K562 (cell line): ENCODE results near the gene ANO3. TPM values are rescaled to one million over a fixed set of nuclear protein-coding genes. Genes with fewer than 3 reads are reported as not detected.

Experiments used
- ATAC-seq: fragments of 200-7000 bp; cut with Tn5 transposase; 3 replicates; pipeline ENCODE4 v1.9.1; 2020; ENCODE audit warnings: moderate library complexity
- BruUV-seq: library from RNA; stranded (reverse); fragments of 400-500 nt; replicated peaks from 2 replicates; lab custom pipeline; 2021; lab: Mats Ljungman, UMichigan
- CTCF ChIA-PET: fragments of 300-600 bp; formaldehyde crosslinking; extraction: SDS; loops from one replicate; lab custom pipeline; 2021; ENCODE audit warnings: low intra/inter-chr PET ratio; lab: Yijun Ruan, JAX
- POLR2A ChIA-PET: fragments of 300-600, 350-650 bp; sonication (Branson Sonifier 250); formaldehyde crosslinking; extraction: SDS; loops from one replicate; lab custom pipeline; 2021; ENCODE audit warnings: antibody characterized with exemption, inconsistent platforms; lab: Yijun Ruan, JAX
- DNase-seq, 4 experiments: peaks; one replicate each; pipeline versions ENCODE4 v3.0.0 to v3.0.0-alpha.2; 2011 to 2018; ENCODE audit warnings: low spot score in 3 of 4, mixed read lengths in 3 of 4; ENCODE audit errors: extremely low read depth in 1 of 4
- FAIRE-seq: peaks from 2 replicates; lab custom pipeline; 2011; peaks lifted over from hg19 to GRCh38; lab: Jason Lieb, UNC
- H2AFZ ChIP-seq: 2 replicates; pipeline ENCODE4 v1.6.0; 2011; ENCODE audit warnings: low read depth, low read length, control low read depth, inconsistent platforms
- H3K27ac ChIP-seq: fragments of 200-600 bp; 3 replicates; pipeline ENCODE4 v1.8.0; 2011; ENCODE audit warnings: low read depth, mild to moderate bottlenecking, control low read depth, inconsistent platforms, low read length, moderate library complexity, mixed read lengths; ENCODE audit errors: extremely low read depth
- H3K27me3 ChIP-seq, 2 experiments: fragments of 300-600 bp in 1 of 2; 2 replicates in 1 of 2; 3 replicates in 1 of 2; pipeline versions ENCODE4 v1.6.0 to v1.8.0; 2011; ENCODE audit warnings: inconsistent platforms in 2 of 2, low read length in 2 of 2, mild to moderate bottlenecking in 1 of 2, mixed read lengths in 1 of 2, moderate library complexity in 1 of 2; ENCODE audit not compliant: control insufficient read depth in 2 of 2, insufficient read depth in 2 of 2
- H3K36me3 ChIP-seq: fragments of 300-600 bp; 3 replicates; pipeline ENCODE4 v1.8.0; 2011; ENCODE audit warnings: mild to moderate bottlenecking, low read length, inconsistent platforms; ENCODE audit not compliant: control insufficient read depth, insufficient read depth
- H3K4me1 ChIP-seq, 2 experiments: fragments of 200-600 bp in 1 of 2; replicated peaks in 1 of 2; 2 replicates in 1 of 2; 3 replicates in 1 of 2; pipeline versions ENCODE4 v1.5.1 to v1.8.0; 2011; ENCODE audit warnings: inconsistent platforms in 2 of 2, low read length in 2 of 2, mild to moderate bottlenecking in 1 of 2, mixed read lengths in 1 of 2, moderate library complexity in 1 of 2; ENCODE audit not compliant: control insufficient read depth in 2 of 2, insufficient read depth in 2 of 2
- H3K4me2 ChIP-seq: 2 replicates; pipeline ENCODE4 v1.6.1; 2011; ENCODE audit warnings: low read length, control low read depth, inconsistent platforms, mixed read lengths; ENCODE audit not compliant: insufficient read depth
- H3K4me3 ChIP-seq: fragments of 200-600 bp; sonication (generic), shearing (Covaris generic); 2 replicates; pipeline ENCODE4 v1.5.1; 2016; ENCODE audit warnings: control low read depth, inconsistent platforms
- H3K79me2 ChIP-seq: fragments of 200-600 bp; 3 replicates; pipeline ENCODE4 v1.8.0; 2011; ENCODE audit warnings: low read length, inconsistent platforms; ENCODE audit not compliant: control insufficient read depth, insufficient read depth
- H3K9ac ChIP-seq, 2 experiments: 2 replicates each; pipeline versions ENCODE4 v1.6.0 to v1.6.1; 2011; ENCODE audit warnings: low read depth in 2 of 2, low read length in 2 of 2, control low read depth in 1 of 2, inconsistent platforms in 1 of 2, mild to moderate bottlenecking in 1 of 2, mixed read lengths in 1 of 2; ENCODE audit not compliant: insufficient read depth in 1 of 2
- H3K9me1 ChIP-seq: one replicate; pipeline ENCODE4 v1.6.0; 2011; ENCODE audit warnings: inconsistent platforms, mild to moderate bottlenecking, low read length, moderate library complexity; ENCODE audit not compliant: control insufficient read depth, insufficient read depth
- H3K9me3 ChIP-seq: replicated peaks from 2 replicates; pipeline ENCODE4 v1.5.1; 2011; ENCODE audit warnings: low read depth, low read length, inconsistent platforms; ENCODE audit not compliant: control insufficient read depth, insufficient read depth
- H4K20me1 ChIP-seq: replicated peaks from 2 replicates; pipeline ENCODE4 v1.6.1; 2011; ENCODE audit warnings: low read length, inconsistent platforms, mixed read lengths; ENCODE audit not compliant: control insufficient read depth, insufficient read depth
- ATF1 ChIP-seq, 2 experiments: fragments of 450-650 bp in 1 of 2; IDR thresholded peaks; 2 replicates each; pipeline ENCODE4 v1.6.1; 2016; ENCODE audit warnings: missing compliant biosample characterization in 1 of 2, missing genetic modification characterization in 1 of 2
- CEBPG ChIP-seq, 3 experiments: fragments of 200-800 bp in 1 of 3; sonication (Bioruptor generic) in 1 of 3; sonication (generic) in 1 of 3; formaldehyde crosslinking in 1 of 3; IDR thresholded peaks in 2 of 3; conservative IDR thresholded peaks in 1 of 3; 2 replicates each; pipeline versions ENCODE4 v1.6.1 to v1.8.0; 2016 to 2022; ENCODE audit warnings: missing compliant biosample characterization in 2 of 3, missing genetic modification characterization in 2 of 3, mild to moderate bottlenecking in 1 of 3, missing genetic modification reagents in 1 of 3
- KAT2B ChIP-seq: IDR thresholded peaks from one replicate; pipeline ENCODE4 v1.6.1; 2012; ENCODE audit warnings: low read depth, mild to moderate bottlenecking, control low read depth, inconsistent platforms, low read length, moderate library complexity
- KDM4B ChIP-seq, 2 experiments: fragments of 450-650 bp in 1 of 2; sonication (generic) in 1 of 2; IDR thresholded peaks; 2 replicates each; pipeline ENCODE4 v1.6.1; 2016 to 2017; ENCODE audit warnings: borderline replicate concordance in 2 of 2, antibody characterized with exemption in 1 of 2, low read depth in 1 of 2, mild to moderate bottlenecking in 1 of 2
- RAD51 ChIP-seq: fragments of 450-650 bp; IDR thresholded peaks from 2 replicates; pipeline ENCODE4 v1.7.1; 2016; ENCODE audit warnings: low read depth, mild to moderate bottlenecking, borderline replicate concordance
- SMARCE1 ChIP-seq: fragments of 450-650 bp; IDR thresholded peaks from 2 replicates; pipeline ENCODE4 v1.7.1; 2016; ENCODE audit warnings: mild to moderate bottlenecking
- SP1 ChIP-seq: sonication (generic); formaldehyde crosslinking; IDR thresholded peaks from 2 replicates; pipeline ENCODE4 v1.8.1; 2022; ENCODE audit warnings: mild to moderate bottlenecking, missing genetic modification reagents
- WGBS: fragments of 100-300 bp; shearing (Covaris generic); methylation state at CpG from one replicate; pipeline ENCODE4 v1.1.6; 2016; ENCODE audit warnings: low coverage, mixed read lengths; ENCODE audit not compliant: insufficient coverage; ENCODE audit errors: missing lambda C conversion rate; 5-methylcytosine and 5-hydroxymethylcytosine counted together
- in situ Hi-C: fragments of 300-500 bp; cut with MboI; formaldehyde crosslinking; loops from 4 replicates; pipeline ENCODE4 v1.15.0; 2018; ENCODE audit warnings: inconsistent platforms, mixed read lengths
- intact Hi-C: fragments of 100-400 bp; cut with micrococcal nuclease; formaldehyde crosslinking; loops from 2 replicates; pipeline ENCODE4 v1.14.2; 2022
- polyA plus RNA-seq, 8 experiments: library from polyadenylated mRNA; depleted of rRNA in 4 of 8; stranded (reverse) in 5 of 8; unstranded in 3 of 8; fragments of >200 nt; fragmentation: Nextera tagmentation in 2 of 8; fragmentation: Illumina TruSeq in 1 of 8; extraction: Ambion mirVana in 2 of 8; extraction: Trizol in 1 of 8; gene quantifications; 2 replicates each; pipeline versions ENCODE4 v1.2.1 to v1.2.3, GENCODE V29; 2011 to 2014; ENCODE audit warnings: inconsistent platforms in 1 of 8, missing spikeins in 1 of 8
- total RNA-seq, 7 experiments: library from RNA; depleted of rRNA in 6 of 7; stranded (reverse); fragments of >200 nt in 6 of 7; fragmentation: Illumina TruSeq in 2 of 7; extraction: Trizol in 2 of 7; gene quantifications; 2 replicates each; pipeline versions ENCODE4 v1.2.1 to v1.2.3, GENCODE V29; 2011 to 2021; ENCODE audit warnings: low replicate concordance in 1 of 7
- TF ChIP-seq, protein P1 (sequence below): fragments of 450-650 bp; IDR thresholded peaks from 2 replicates; pipeline ENCODE4 v1.6.1; 2017; ENCODE audit warnings: antibody characterized with exemption, mild to moderate bottlenecking
- TF ChIP-seq, protein P2 (sequence below): fragments of 250-450 bp; sonication (Bioruptor Pico); IDR thresholded peaks from 2 replicates; pipeline ENCODE4 v1.8.0; 2021; ENCODE audit warnings: moderate library complexity, mild to moderate bottlenecking, inconsistent platforms
- TF ChIP-seq, protein P3 (sequence below): fragments of 150-350 bp; IDR thresholded peaks from 2 replicates; pipeline ENCODE4 v1.6.1; 2014; ENCODE audit warnings: low read depth, mild to moderate bottlenecking, low read length, borderline replicate concordance

The ANO3 gene
- total and polyA plus RNA-seq, 9 of the 15 experiments (the other 6 are each of a cell fraction or from before 2014, with no cell fraction given): 0.01 to 0.13 (median 0.04) TPM; not detected in 1

DNA sequence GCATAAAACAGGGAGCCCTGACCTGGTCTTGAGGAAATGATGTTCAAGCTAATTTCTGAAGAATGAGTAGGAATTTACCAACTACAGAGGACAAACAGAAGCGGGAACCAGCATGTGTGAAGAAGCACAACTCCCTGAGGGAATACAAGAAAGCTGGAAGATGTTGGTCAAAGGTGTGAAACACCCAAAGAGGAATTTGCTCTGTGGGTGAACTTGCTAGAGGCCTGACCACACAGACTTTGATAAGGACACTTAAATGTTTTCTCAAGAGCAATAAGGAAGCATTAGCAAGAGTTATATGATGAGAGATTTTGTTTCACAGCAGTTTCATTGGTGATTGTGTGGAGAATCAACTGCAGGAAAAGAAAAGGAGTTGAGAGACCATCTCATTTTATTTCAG lies 372.3 kb downstream of the ANO3 start (continued):
- TF ChIP-seq, protein P1, sequence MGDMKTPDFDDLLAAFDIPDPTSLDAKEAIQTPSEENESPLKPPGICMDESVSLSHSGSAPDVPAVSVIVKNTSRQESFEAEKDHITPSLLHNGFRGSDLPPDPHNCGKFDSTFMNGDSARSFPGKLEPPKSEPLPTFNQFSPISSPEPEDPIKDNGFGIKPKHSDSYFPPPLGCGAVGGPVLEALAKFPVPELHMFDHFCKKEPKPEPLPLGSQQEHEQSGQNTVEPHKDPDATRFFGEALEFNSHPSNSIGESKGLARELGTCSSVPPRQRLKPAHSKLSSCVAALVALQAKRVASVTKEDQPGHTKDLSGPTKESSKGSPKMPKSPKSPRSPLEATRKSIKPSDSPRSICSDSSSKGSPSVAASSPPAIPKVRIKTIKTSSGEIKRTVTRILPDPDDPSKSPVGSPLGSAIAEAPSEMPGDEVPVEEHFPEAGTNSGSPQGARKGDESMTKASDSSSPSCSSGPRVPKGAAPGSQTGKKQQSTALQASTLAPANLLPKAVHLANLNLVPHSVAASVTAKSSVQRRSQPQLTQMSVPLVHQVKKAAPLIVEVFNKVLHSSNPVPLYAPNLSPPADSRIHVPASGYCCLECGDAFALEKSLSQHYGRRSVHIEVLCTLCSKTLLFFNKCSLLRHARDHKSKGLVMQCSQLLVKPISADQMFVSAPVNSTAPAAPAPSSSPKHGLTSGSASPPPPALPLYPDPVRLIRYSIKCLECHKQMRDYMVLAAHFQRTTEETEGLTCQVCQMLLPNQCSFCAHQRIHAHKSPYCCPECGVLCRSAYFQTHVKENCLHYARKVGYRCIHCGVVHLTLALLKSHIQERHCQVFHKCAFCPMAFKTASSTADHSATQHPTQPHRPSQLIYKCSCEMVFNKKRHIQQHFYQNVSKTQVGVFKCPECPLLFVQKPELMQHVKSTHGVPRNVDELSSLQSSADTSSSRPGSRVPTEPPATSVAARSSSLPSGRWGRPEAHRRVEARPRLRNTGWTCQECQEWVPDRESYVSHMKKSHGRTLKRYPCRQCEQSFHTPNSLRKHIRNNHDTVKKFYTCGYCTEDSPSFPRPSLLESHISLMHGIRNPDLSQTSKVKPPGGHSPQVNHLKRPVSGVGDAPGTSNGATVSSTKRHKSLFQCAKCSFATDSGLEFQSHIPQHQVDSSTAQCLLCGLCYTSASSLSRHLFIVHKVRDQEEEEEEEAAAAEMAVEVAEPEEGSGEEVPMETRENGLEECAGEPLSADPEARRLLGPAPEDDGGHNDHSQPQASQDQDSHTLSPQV: no peak
- TF ChIP-seq SP1 (CRISPR knock-in tag): no peak
- TF ChIP-seq, all 486 proteins: peak for 0

DNA sequence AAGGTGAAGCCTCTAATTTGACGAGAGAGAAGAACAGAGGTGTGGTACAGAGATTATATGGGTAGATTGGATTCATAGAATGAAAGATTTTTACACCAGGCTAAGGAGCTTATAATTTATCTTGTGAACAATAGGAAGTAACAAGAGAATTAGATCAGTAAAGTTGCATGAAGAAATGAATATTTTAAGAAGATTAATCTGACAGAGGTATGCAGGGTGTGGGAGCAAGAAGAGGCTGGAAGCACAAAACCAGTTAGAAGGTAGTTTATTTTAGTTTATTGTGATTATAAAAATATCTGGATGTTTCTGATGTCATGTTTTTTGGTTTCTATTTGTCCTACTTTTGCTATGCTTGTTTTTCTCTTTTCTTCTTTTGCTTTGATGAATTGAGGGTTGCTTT lies 374.3 kb downstream of the ANO3 start:
- BruUV-seq: no TSS peak
- no peak overlapping the region for H2AFZ ChIP-seq
- ChIA-PET POLR2A (no interaction called here), CTCF (no interaction called here)
- no peaks in the 10 kb centered on the region for H3K79me2 ChIP-seq
- no peak for FAIRE-seq
- 0% methylated on average over 1 of the region's 1 CpG for WGBS
- H3K36me3 ChIP-seq: no peaks in the 10 kb centered on the region
- no peak for ATAC-seq
- no peak overlapping the region for H3K4me3 ChIP-seq
- in situ Hi-C loops (no loop called here), intact Hi-C loops (no loop called here)
- H3K9me1 ChIP-seq: no peaks in the 10 kb centered on the region
- no peak overlapping the region for H3K4me2 ChIP-seq
- no peaks in the 10 kb centered on the region for H3K27me3 ChIP-seq
- H3K4me1 ChIP-seq: no peaks in the 10 kb centered on the region
- no peaks in the 10 kb centered on the region; the same call in 1 of the 2 replicates for H3K9me3 ChIP-seq
- no peaks in the 10 kb centered on the region for H4K20me1 ChIP-seq
- no peak overlapping the region for H3K27ac ChIP-seq
- no peak for DNase-seq
- H3K9ac ChIP-seq: no peak overlapping the region
- TF ChIP-seq, protein P2, sequence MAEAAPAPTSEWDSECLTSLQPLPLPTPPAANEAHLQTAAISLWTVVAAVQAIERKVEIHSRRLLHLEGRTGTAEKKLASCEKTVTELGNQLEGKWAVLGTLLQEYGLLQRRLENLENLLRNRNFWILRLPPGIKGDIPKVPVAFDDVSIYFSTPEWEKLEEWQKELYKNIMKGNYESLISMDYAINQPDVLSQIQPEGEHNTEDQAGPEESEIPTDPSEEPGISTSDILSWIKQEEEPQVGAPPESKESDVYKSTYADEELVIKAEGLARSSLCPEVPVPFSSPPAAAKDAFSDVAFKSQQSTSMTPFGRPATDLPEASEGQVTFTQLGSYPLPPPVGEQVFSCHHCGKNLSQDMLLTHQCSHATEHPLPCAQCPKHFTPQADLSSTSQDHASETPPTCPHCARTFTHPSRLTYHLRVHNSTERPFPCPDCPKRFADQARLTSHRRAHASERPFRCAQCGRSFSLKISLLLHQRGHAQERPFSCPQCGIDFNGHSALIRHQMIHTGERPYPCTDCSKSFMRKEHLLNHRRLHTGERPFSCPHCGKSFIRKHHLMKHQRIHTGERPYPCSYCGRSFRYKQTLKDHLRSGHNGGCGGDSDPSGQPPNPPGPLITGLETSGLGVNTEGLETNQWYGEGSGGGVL (CRISPR knock-in tag): no peak
- TF ChIP-seq, protein P3, sequence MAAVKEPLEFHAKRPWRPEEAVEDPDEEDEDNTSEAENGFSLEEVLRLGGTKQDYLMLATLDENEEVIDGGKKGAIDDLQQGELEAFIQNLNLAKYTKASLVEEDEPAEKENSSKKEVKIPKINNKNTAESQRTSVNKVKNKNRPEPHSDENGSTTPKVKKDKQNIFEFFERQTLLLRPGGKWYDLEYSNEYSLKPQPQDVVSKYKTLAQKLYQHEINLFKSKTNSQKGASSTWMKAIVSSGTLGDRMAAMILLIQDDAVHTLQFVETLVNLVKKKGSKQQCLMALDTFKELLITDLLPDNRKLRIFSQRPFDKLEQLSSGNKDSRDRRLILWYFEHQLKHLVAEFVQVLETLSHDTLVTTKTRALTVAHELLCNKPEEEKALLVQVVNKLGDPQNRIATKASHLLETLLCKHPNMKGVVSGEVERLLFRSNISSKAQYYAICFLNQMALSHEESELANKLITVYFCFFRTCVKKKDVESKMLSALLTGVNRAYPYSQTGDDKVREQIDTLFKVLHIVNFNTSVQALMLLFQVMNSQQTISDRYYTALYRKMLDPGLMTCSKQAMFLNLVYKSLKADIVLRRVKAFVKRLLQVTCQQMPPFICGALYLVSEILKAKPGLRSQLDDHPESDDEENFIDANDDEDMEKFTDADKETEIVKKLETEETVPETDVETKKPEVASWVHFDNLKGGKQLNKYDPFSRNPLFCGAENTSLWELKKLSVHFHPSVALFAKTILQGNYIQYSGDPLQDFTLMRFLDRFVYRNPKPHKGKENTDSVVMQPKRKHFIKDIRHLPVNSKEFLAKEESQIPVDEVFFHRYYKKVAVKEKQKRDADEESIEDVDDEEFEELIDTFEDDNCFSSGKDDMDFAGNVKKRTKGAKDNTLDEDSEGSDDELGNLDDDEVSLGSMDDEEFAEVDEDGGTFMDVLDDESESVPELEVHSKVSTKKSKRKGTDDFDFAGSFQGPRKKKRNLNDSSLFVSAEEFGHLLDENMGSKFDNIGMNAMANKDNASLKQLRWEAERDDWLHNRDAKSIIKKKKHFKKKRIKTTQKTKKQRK: no peak
- TF ChIP-seq SMARCE1 (no peak), KAT2B (no peak), CEBPG (CRISPR knock-in tag; IDR thresholded peaks at IDR 0.05) (no peak), CEBPG (tag; conservative IDR thresholded peaks at IDR 0.05 in 1 of 2, IDR thresholded peaks at IDR 0.05 in 1 of 2) (no peak), ATF1 (CRISPR knock-in tag; IDR thresholded peaks at IDR 0.05) (no peak), ATF1 (tag; IDR thresholded peaks at IDR 0.05) (no peak), RAD51 (no peak), KDM4B (IDR thresholded peaks at IDR 0.05; ENCODE audit: borderline replicate concordance in 2 of 2, low read depth in 1 of 2) (no peak)
